ENCODE results near the gene SMIM1. TPM values are rescaled to one million over a fixed set of nuclear protein-coding genes. Genes with fewer than 3 reads are reported as not detected.
A peak's percentile ranks its signal among the peaks of the same experiment; 100 is the strongest.

Gene SMIM1
- total and polyA plus RNA-seq, 9 of the 15 experiments (the other 6 are each of a cell fraction or from before 2014, with no cell fraction given): 2.3 to 125 (median 24.3) TPM

DNA sequence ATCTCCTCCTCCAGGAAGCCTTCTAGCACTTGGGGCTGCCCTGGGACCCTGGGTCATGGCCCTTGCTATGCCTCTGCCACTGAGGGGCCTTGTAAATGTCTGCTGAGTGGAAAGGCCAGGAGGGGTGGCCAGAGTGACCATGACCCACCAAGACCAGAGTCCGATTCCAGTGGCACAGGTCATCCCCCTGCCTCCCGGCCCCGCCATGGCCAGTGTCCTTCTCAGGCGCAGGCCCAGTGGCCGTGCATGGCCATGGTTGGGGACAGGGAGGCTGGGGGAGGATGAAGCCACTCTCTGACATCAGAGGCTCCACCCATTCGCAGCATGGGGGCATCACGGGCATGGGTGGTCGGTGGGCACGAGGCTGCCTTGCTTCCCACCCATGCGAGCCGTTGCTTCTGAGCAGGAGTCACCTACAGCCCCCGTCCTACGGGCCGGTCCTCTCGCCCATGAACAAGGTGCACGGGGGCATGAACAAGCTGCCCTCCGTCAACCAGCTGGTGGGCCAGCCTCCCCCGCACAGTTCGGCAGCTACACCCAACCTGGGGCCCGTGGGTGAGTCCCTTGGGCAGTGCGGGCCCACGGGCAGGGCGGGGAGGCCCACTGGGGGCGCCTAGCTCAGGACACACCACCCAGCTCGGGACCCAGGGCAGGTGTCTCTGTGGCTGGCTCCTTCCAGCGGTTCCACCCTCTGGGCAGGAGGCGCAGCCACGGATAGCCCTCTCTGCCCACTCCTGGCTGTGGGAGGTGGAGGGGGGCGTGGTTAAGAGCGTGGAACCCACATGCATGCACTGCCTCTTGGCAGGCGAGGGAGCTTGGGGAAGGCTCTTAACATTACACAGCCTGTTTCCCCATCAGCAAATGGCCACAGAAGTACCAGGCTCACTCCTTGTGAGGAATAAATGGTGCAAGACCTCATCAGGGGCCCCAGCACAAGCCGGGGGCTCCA is 42.7 kb upstream of the SMIM1 start:
- Histone ChIP-seq H3K4me1 (replicated peaks in 1 of 2; ENCODE audit: control insufficient read depth in 2 of 2, insufficient read depth in 2 of 2, low read length in 2 of 2) (peaks cover 0 to 60% of the 10 kb centered on the region in 2 experiments; a peak in 2 of 5 replicates), H3K4me3 (no peak overlapping the region), H3K79me2 (ENCODE audit: control insufficient read depth, insufficient read depth, low read length) (no peaks in the 10 kb centered on the region), H3K9ac (ENCODE audit: insufficient read depth in 1 of 2, low read depth in 2 of 2, low read length in 2 of 2) (peak overlapping the region in 1 of 2 experiments; percentile 27; a peak in 1 of 4 replicates), H3K27me3 (ENCODE audit: control insufficient read depth in 2 of 2, insufficient read depth in 2 of 2, low read length in 2 of 2) (peaks cover 13 to 35% of the 10 kb centered on the region in 2 experiments; a peak in 4 of 5 replicates), H3K4me2 (ENCODE audit: insufficient read depth, low read length) (no peak overlapping the region), H2AFZ (ENCODE audit: low read depth, low read length) (no peak overlapping the region), H3K27ac (ENCODE audit: extremely low read depth, low read depth, low read length) (no peak overlapping the region), H3K9me1 (ENCODE audit: control insufficient read depth, insufficient read depth, low read length) (peaks cover 3% of the 10 kb centered on the region), H3K36me3 (ENCODE audit: control insufficient read depth, insufficient read depth, low read length) (no peaks in the 10 kb centered on the region; the same call in 2 of the 3 replicates), H4K20me1 (replicated peaks; ENCODE audit: control insufficient read depth, insufficient read depth, low read length) (0 out of 2 replicates have a peak, but pooled peaks cover 4% of the 10 kb centered on the region), H3K9me3 (replicated peaks; ENCODE audit: control insufficient read depth, insufficient read depth, low read depth, low read length) (no peaks in the 10 kb centered on the region)
- CTCF ChIA-PET (ENCODE audit: low intra/inter-chr PET ratio): no interaction called here
- TF ChIP-seq POLR2G (IDR thresholded peaks at IDR 0.05; ENCODE audit: low read depth, low read length): peak; percentile 30; the same call in 1 of the 2 replicates
- no peak for TF ChIP-seq MAZ (CRISPR knock-in tag; conservative IDR thresholded peaks at IDR 0.05 in 1 of 2, IDR thresholded peaks at IDR 0.05 in 1 of 2)
- WGBS (ENCODE audit: insufficient coverage, low coverage, missing lambda C conversion rate): 18% methylated on average over 31 of the region's 32 CpGs
- BruUV-seq (replicated peaks): no TSS peak
- DNase-seq (ENCODE audit: extremely low read depth in 1 of 4, low spot score in 3 of 4): no peak
- intact Hi-C loops (cut with micrococcal nuclease) (no loop called here), in situ Hi-C loops (cut with MboI) (no loop called here)
- no peak for ATAC-seq
- FAIRE-seq: no peak
- POLR2A ChIA-PET: interaction anchor here (0.7 to 1.1 kb wide), 3 partner anchors 12 to 170 kb away, joined by 3 read pairs; partner anchors contain the start of gene C1orf174
